ENCODE measurements around the gene ANKRD44. TPM values are rescaled to one million over a fixed set of nuclear protein-coding genes. Genes with fewer than 3 reads are reported as not detected.

Gene ANKRD44
- polyA plus RNA-seq, 5 donors, result 20.4 to 36.3 (median 25.8) TPM

GRCh38 chr2:197182668-197183067, 127.9 kb downstream of the ANKRD44 start:
- DNase-seq, result no peak

- DNase-seq, result no peak
These were observed 129.1 kb downstream of the ANKRD44 start for GRCh38 chr2:197181491-197181890.

GRCh38 chr2:197179744-197180498, 130.7 kb downstream of the ANKRD44 start:
- DNase-seq, result no peak

GRCh38 chr2:197176522-197176921, 134.1 kb downstream of the ANKRD44 start:
- no peak for DNase-seq

GRCh38 chr2:197174539-197175094, 136.0 kb downstream of the ANKRD44 start:
- no peak for DNase-seq

- no peak for DNase-seq
These were observed 139.0 kb downstream of the ANKRD44 start for GRCh38 chr2:197171582-197171981.

- DNase-seq, result no peak
These were observed 140.4 kb downstream of the ANKRD44 start for GRCh38 chr2:197170208-197170607.

GRCh38 chr2:197168705-197169104, 141.9 kb downstream of the ANKRD44 start:
- DNase-seq, result no peak

- no peak for DNase-seq
These were observed 142.8 kb downstream of the ANKRD44 start for GRCh38 chr2:197167608-197168314.

- DNase-seq, result no peak
These were observed 145.6 kb downstream of the ANKRD44 start for GRCh38 chr2:197165020-197165419.

GRCh38 chr2:197164141-197164754, 146.3 kb downstream of the ANKRD44 start:
- DNase-seq, result peak; percentile 46 to 54

GRCh38 chr2:197163712-197164140, 146.9 kb downstream of the ANKRD44 start:
- DNase-seq, result no peak

GRCh38 chr2:197161774-197162173, 148.8 kb downstream of the ANKRD44 start:
- DNase-seq, result no peak

- DNase-seq, result no peak
These were observed 150.8 kb downstream of the ANKRD44 start for GRCh38 chr2:197159661-197160211.

- no peak for DNase-seq
These were observed 151.7 kb downstream of the ANKRD44 start for GRCh38 chr2:197158591-197159550.

GRCh38 chr2:197157879-197158537, 152.6 kb downstream of the ANKRD44 start:
- DNase-seq, result no peak

- no peak for DNase-seq
These were observed 153.8 kb downstream of the ANKRD44 start for GRCh38 chr2:197156771-197157170.

- DNase-seq, result no peak
These were observed 157.9 kb downstream of the ANKRD44 start for GRCh38 chr2:197152451-197153228.

GRCh38 chr2:197149546-197149945, 161.0 kb downstream of the ANKRD44 start:
- no peak for DNase-seq

GRCh38 chr2:197148401-197148800, 162.2 kb downstream of the ANKRD44 start:
- no peak for DNase-seq

Data from right lung (tissue), 5 donors.